ENCODE measurements around the gene GPSM1.

GRCh38 chr9:136278221-136278620, 49.1 kb upstream of the GPSM1 start:
- TF ChIP-seq CTCF (IDR thresholded peaks at IDR 0.05), result no peak
- no peak for TF ChIP-seq EZH2phosphoT487 (IDR thresholded peaks at IDR 0.05)
- TF ChIP-seq EZH2 (IDR thresholded peaks at IDR 0.05), result no peak
